ENCODE measurements around the gene NKAIN2.

- TF ChIP-seq CTCF (tag by site-specific recombination; IDR thresholded peaks at IDR 0.05) (no peak), ZNF350 (tag by site-specific recombination; IDR thresholded peaks at IDR 0.05) (no peak), MYNN (tag by site-specific recombination; IDR thresholded peaks at IDR 0.05; ENCODE audit: borderline replicate concordance) (peak; percentile 42; the same call in 1 of the 2 replicates), MEIS1 (CRISPR knock-in tag; IDR thresholded peaks at IDR 0.05; ENCODE audit: borderline replicate concordance) (peak; percentile 41; the same call in 1 of the 2 replicates), ZNF747 (tag by site-specific recombination; IDR thresholded peaks at IDR 0.05) (no peak), ZNF776 (tag by site-specific recombination; IDR thresholded peaks at IDR 0.05; ENCODE audit: borderline replicate concordance) (no peak), ZNF670 (tag by site-specific recombination; IDR thresholded peaks at IDR 0.05; ENCODE audit: low read depth) (no peak), ZNF2 (tag by site-specific recombination; IDR thresholded peaks at IDR 0.05) (peak; percentile 84; the same call in 1 of the 2 replicates), YY1 (tag by site-specific recombination; IDR thresholded peaks at IDR 0.05) (peak; percentile 79), ZIC2 (tag by site-specific recombination; IDR thresholded peaks at IDR 0.05) (peak; percentile 50; the same call in 1 of the 2 replicates), ZBTB17 (tag by site-specific recombination; IDR thresholded peaks at IDR 0.05) (peak; percentile 90), ZBTB10 (tag by site-specific recombination; IDR thresholded peaks at IDR 0.05) (no peak)
- TF ChIP-seq, protein P1, sequence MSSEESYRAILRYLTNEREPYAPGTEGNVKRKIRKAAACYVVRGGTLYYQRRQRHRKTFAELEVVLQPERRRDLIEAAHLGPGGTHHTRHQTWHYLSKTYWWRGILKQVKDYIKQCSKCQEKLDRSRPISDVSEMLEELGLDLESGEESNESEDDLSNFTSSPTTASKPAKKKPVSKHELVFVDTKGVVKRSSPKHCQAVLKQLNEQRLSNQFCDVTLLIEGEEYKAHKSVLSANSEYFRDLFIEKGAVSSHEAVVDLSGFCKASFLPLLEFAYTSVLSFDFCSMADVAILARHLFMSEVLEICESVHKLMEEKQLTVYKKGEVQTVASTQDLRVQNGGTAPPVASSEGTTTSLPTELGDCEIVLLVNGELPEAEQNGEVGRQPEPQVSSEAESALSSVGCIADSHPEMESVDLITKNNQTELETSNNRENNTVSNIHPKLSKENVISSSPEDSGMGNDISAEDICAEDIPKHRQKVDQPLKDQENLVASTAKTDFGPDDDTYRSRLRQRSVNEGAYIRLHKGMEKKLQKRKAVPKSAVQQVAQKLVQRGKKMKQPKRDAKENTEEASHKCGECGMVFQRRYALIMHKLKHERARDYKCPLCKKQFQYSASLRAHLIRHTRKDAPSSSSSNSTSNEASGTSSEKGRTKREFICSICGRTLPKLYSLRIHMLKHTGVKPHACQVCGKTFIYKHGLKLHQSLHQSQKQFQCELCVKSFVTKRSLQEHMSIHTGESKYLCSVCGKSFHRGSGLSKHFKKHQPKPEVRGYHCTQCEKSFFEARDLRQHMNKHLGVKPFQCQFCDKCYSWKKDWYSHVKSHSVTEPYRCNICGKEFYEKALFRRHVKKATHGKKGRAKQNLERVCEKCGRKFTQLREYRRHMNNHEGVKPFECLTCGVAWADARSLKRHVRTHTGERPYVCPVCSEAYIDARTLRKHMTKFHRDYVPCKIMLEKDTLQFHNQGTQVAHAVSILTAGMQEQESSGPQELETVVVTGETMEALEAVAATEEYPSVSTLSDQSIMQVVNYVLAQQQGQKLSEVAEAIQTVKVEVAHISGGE (tag by site-specific recombination; conservative IDR thresholded peaks at IDR 0.05; ENCODE audit: low read depth), result 0 out of 2 replicates have a peak, but pooled peaks have one; percentile 19
Observed at GRCh38 chr6:123841067-123841896, 37.6 kb downstream of the NKAIN2 start.
